H1 (cell line): ENCODE measurements around the gene ADARB2. TPM values are rescaled to one million over a fixed set of nuclear protein-coding genes. Genes with fewer than 3 reads are reported as not detected.

Experiments used
- CTCF ChIA-PET: fragments of 300-600 bp; sonication (Branson Sonifier 250); formaldehyde crosslinking; loops from one replicate; lab custom pipeline; 2021; ENCODE audit not compliant: partially characterized antibody; lab: Charles Lee
- POLR2A ChIA-PET: fragments of 300-600 bp; sonication (Branson Sonifier 250); formaldehyde crosslinking; loops from one replicate; lab custom pipeline; 2021; ENCODE audit warnings: inconsistent platforms; ENCODE audit not compliant: partially characterized antibody; lab: Charles Lee
- DNase-seq, 2 experiments: peaks; one replicate each; pipeline versions ENCODE4 v3.0.0 to v3.0.0-alpha.2; 2010 to 2022; ENCODE audit warnings: low spot score in 2 of 2, low read depth in 1 of 2, mixed read lengths in 1 of 2
- FAIRE-seq: peaks from 2 replicates; lab custom pipeline; 2011; peaks lifted over from hg19 to GRCh38; lab: Jason Lieb, UNC
- H2AFZ ChIP-seq: 2 replicates; pipeline ENCODE4 v1.8.1; 2012; ENCODE audit warnings: low read length, inconsistent platforms
- H2AK5ac ChIP-seq: 2 replicates; pipeline ENCODE4 v1.6.1; 2013; ENCODE audit warnings: low read depth, low read length
- H2BK120ac ChIP-seq: replicated peaks from 2 replicates; pipeline ENCODE3; 2013; ENCODE audit warnings: low read depth, low read length, inconsistent platforms
- H2BK12ac ChIP-seq: 2 replicates; pipeline ENCODE4 v1.6.1; 2013; ENCODE audit warnings: low read depth, low read length
- H2BK15ac ChIP-seq: 2 replicates; pipeline ENCODE4 v1.6.1; 2013; ENCODE audit warnings: low read length
- H2BK20ac ChIP-seq: 2 replicates; pipeline ENCODE4 v1.6.1; 2013; ENCODE audit warnings: low read length
- H2BK5ac ChIP-seq: 2 replicates; pipeline ENCODE4 v1.6.1; 2013; ENCODE audit warnings: low read depth, low read length
- H3K14ac ChIP-seq: 2 replicates; pipeline ENCODE4 v1.6.1; 2013; ENCODE audit warnings: inconsistent platforms; ENCODE audit not compliant: insufficient read length
- H3K18ac ChIP-seq: 2 replicates; pipeline ENCODE4 v1.6.1; 2013; ENCODE audit warnings: low read length; ENCODE audit errors: extremely low read depth
- H3K23ac ChIP-seq: 2 replicates; pipeline ENCODE4 v1.6.1; 2013; ENCODE audit warnings: inconsistent platforms; ENCODE audit not compliant: insufficient read length
- H3K23me2 ChIP-seq: 2 replicates; pipeline ENCODE4 v1.6.1; 2013; ENCODE audit warnings: low read depth, low read length
- H3K27ac ChIP-seq: 2 replicates; pipeline ENCODE4 v1.6.1; 2011; ENCODE audit warnings: low read depth, low read length, inconsistent platforms
- H3K27me3 ChIP-seq, 4 experiments: replicated peaks in 1 of 4; 1 replicate in 1 of 4; 2 replicates in 3 of 4; pipeline versions ENCODE4 v1.6.1 to v1.8.1; 2011 to 2013; ENCODE audit warnings: low read length in 3 of 4, mild to moderate bottlenecking in 3 of 4, inconsistent platforms in 2 of 4, mixed read lengths in 2 of 4, moderate library complexity in 1 of 4; ENCODE audit not compliant: control insufficient read depth in 3 of 4, insufficient read depth in 3 of 4; ENCODE audit errors: extremely low read depth in 1 of 4
- H3K36me3 ChIP-seq, 4 experiments: 2 replicates each; pipeline versions ENCODE4 v1.6.1 to v1.8.1; 2011 to 2013; ENCODE audit warnings: mild to moderate bottlenecking in 4 of 4, low read length in 3 of 4, moderate library complexity in 2 of 4, control low read depth in 1 of 4, inconsistent platforms in 1 of 4; ENCODE audit not compliant: insufficient read depth in 4 of 4, control insufficient read depth in 2 of 4
- H3K4ac ChIP-seq: replicated peaks from 2 replicates; pipeline ENCODE3; 2013; ENCODE audit warnings: low read length, low read depth, mixed read lengths, inconsistent platforms; ENCODE audit not compliant: insufficient read length
- H3K4me1 ChIP-seq, 4 experiments: replicated peaks in 1 of 4; 1 replicate in 1 of 4; 2 replicates in 3 of 4; pipeline versions ENCODE4 v1.6.1 to v1.8.1; 2011 to 2013; ENCODE audit warnings: low read length in 3 of 4, inconsistent platforms in 2 of 4, mixed read lengths in 1 of 4; ENCODE audit not compliant: insufficient read depth in 4 of 4, control insufficient read depth in 3 of 4
- H3K4me2 ChIP-seq, 2 experiments: 2 replicates each; pipeline versions ENCODE4 v1.6.1 to v1.8.1; 2011 to 2013; ENCODE audit warnings: low read depth in 2 of 2, low read length in 2 of 2, control low read depth in 1 of 2, inconsistent platforms in 1 of 2, mild to moderate bottlenecking in 1 of 2; ENCODE audit not compliant: insufficient read depth in 1 of 2
- H3K4me3 ChIP-seq, 4 experiments: fragments of 200-600, 300-600 bp in 1 of 4; sonication (generic), shearing (Covaris generic), sonication (Bioruptor Twin) in 1 of 4; 2 replicates each; pipeline versions ENCODE4 v1.5.1 to v1.8.1; 2011 to 2016; ENCODE audit warnings: low read length in 4 of 4, low read depth in 3 of 4, control low read depth in 2 of 4, inconsistent platforms in 2 of 4, mild to moderate bottlenecking in 2 of 4, mixed read lengths in 1 of 4, moderate library complexity in 1 of 4; ENCODE audit not compliant: insufficient read depth in 2 of 4; ENCODE audit errors: extremely low read depth in 1 of 4
- H3K56ac ChIP-seq: replicated peaks from 2 replicates; pipeline ENCODE3; 2013; ENCODE audit warnings: low read depth, mild to moderate bottlenecking, mixed read lengths, low read length, inconsistent platforms; ENCODE audit not compliant: insufficient read length
- H3K79me1 ChIP-seq: 2 replicates; pipeline ENCODE4 v1.6.1; 2013; ENCODE audit warnings: low read depth, low read length, control low read depth
- H3K79me2 ChIP-seq, 2 experiments: 2 replicates each; pipeline versions ENCODE4 v1.6.1 to v1.8.1; 2012 to 2013; ENCODE audit warnings: low read length in 2 of 2, mild to moderate bottlenecking in 2 of 2, inconsistent platforms in 1 of 2; ENCODE audit not compliant: insufficient read depth in 2 of 2, control insufficient read depth in 1 of 2
- H3K9ac ChIP-seq, 4 experiments: replicated peaks in 1 of 4; 1 replicate in 1 of 4; 2 replicates in 3 of 4; pipeline versions ENCODE4 v1.6.1 to v1.8.1; 2011 to 2013; ENCODE audit warnings: low read depth in 3 of 4, low read length in 3 of 4, control low read depth in 2 of 4, mild to moderate bottlenecking in 2 of 4, moderate library complexity in 2 of 4, inconsistent platforms in 1 of 4; ENCODE audit errors: extremely low read depth in 1 of 4
- H3K9me3 ChIP-seq, 2 experiments: 2 replicates each; pipeline versions ENCODE4 v1.6.1 to v1.8.1; 2012 to 2013; ENCODE audit warnings: mild to moderate bottlenecking in 2 of 2, moderate library complexity in 2 of 2, control low read depth in 1 of 2, inconsistent platforms in 1 of 2, low read depth in 1 of 2, low read length in 1 of 2, mixed read lengths in 1 of 2; ENCODE audit not compliant: insufficient read depth in 2 of 2
- H4K20me1 ChIP-seq, 2 experiments: replicated peaks in 1 of 2; 2 replicates each; pipeline versions ENCODE3 to v1.8.1; 2011 to 2013; ENCODE audit warnings: inconsistent platforms in 2 of 2, low read length in 2 of 2, mild to moderate bottlenecking in 1 of 2; ENCODE audit not compliant: insufficient read depth in 2 of 2, control insufficient read depth in 1 of 2
- H4K5ac ChIP-seq: 2 replicates; pipeline ENCODE4 v1.6.1; 2013; ENCODE audit warnings: low read length, low read depth, mixed read lengths, inconsistent platforms; ENCODE audit not compliant: insufficient read length
- H4K8ac ChIP-seq: 2 replicates; pipeline ENCODE4 v1.8.0; 2013; ENCODE audit warnings: mild to moderate bottlenecking, moderate library complexity, low read length, inconsistent platforms; ENCODE audit not compliant: insufficient read depth; ENCODE audit errors: extremely low read depth
- H4K91ac ChIP-seq: replicated peaks from 2 replicates; pipeline ENCODE3; 2013; ENCODE audit warnings: low read length, mixed read lengths, inconsistent platforms; ENCODE audit not compliant: insufficient read length
- CHD2 ChIP-seq: IDR thresholded peaks from 2 replicates; pipeline ENCODE4 v1.6.1; 2012; ENCODE audit warnings: low read length, improper control_type of control experiment
- CTCF ChIP-seq, 3 experiments: IDR thresholded peaks; 1 replicate in 2 of 3; 2 replicates in 1 of 3; pipeline versions ENCODE4 v1.5.1 to v1.6.1; 2011; ENCODE audit warnings: low read length in 3 of 3, mild to moderate bottlenecking in 3 of 3, inconsistent platforms in 2 of 3, low read depth in 1 of 3, moderate library complexity in 1 of 3; ENCODE audit not compliant: insufficient read depth in 1 of 3; ENCODE audit errors: control extremely low read depth in 1 of 3
- EP300 ChIP-seq, 2 experiments: IDR thresholded peaks; 1 replicate in 1 of 2; 2 replicates in 1 of 2; pipeline ENCODE4 v1.6.1; 2011 to 2012; ENCODE audit warnings: low read depth in 2 of 2, low read length in 2 of 2, mild to moderate bottlenecking in 2 of 2, borderline replicate concordance in 1 of 2, inconsistent platforms in 1 of 2, moderate library complexity in 1 of 2
- EZH2 ChIP-seq: fragments of 200-600 bp; sonication (generic); IDR thresholded peaks from 2 replicates; pipeline ENCODE4 v1.7.1; 2012; ENCODE audit warnings: low read depth, mild to moderate bottlenecking, moderate library complexity, low read length, inconsistent platforms; ENCODE audit not compliant: severe bottlenecking
- FOSL1 ChIP-seq: IDR thresholded peaks from 2 replicates; pipeline ENCODE4 v1.6.1; 2011; ENCODE audit warnings: mild to moderate bottlenecking, low read depth, low read length, moderate library complexity; ENCODE audit not compliant: insufficient read depth
- HDAC2 ChIP-seq, 2 experiments: fragments of 300-600 bp in 1 of 2; sonication (generic) in 1 of 2; IDR thresholded peaks; 2 replicates each; pipeline ENCODE4 v1.6.1; 2011 to 2012; ENCODE audit warnings: low read depth in 2 of 2, low read length in 2 of 2, mild to moderate bottlenecking in 2 of 2, moderate library complexity in 2 of 2, borderline replicate concordance in 1 of 2, inconsistent platforms in 1 of 2
- NRF1 ChIP-seq: IDR thresholded peaks from 2 replicates; pipeline ENCODE4 v1.6.1; 2011; ENCODE audit warnings: mild to moderate bottlenecking, low read depth, low read length, improper control_type of control experiment
- SAP30 ChIP-seq: fragments of 300-600 bp; sonication (generic); IDR thresholded peaks from 2 replicates; pipeline ENCODE4 v1.7.1; 2012; ENCODE audit warnings: low read length, moderate library complexity, mild to moderate bottlenecking, inconsistent platforms; ENCODE audit not compliant: insufficient read depth, insufficient replicate concordance
- SIN3A ChIP-seq, 2 experiments: IDR thresholded peaks in 1 of 2; conservative IDR thresholded peaks in 1 of 2; 2 replicates each; pipeline ENCODE4 v1.6.1; 2011 to 2012; ENCODE audit warnings: low read length in 2 of 2, improper control_type of control experiment in 1 of 2, low read depth in 1 of 2, mild to moderate bottlenecking in 1 of 2
- TAF7 ChIP-seq: optimal IDR thresholded peaks from 2 replicates; pipeline ENCODE3; 2011; ENCODE audit warnings: low read depth, mild to moderate bottlenecking, inconsistent platforms, low read length, moderate library complexity, borderline replicate concordance
- WGBS, 2 experiments: shearing (Covaris generic) in 1 of 2; methylation state at CpG; one replicate each; pipeline versions ENCODE4 v1.1.6 to v1.1.7; 2013 to 2015; ENCODE audit warnings: low lambda C conversion rate in 2 of 2, mixed read lengths in 2 of 2, inconsistent platforms in 1 of 2, low coverage in 1 of 2, missing lambda C conversion rate in 1 of 2; ENCODE audit not compliant: insufficient replicate concordance in 2 of 2, insufficient coverage in 1 of 2, insufficient read length in 1 of 2; ENCODE audit errors: extremely low coverage in 1 of 2, missing lambda C conversion rate in 1 of 2; 5-methylcytosine and 5-hydroxymethylcytosine counted together
- polyA plus RNA-seq, 7 experiments: library from polyadenylated mRNA; depleted of rRNA in 3 of 7; stranded (reverse) in 5 of 7; unstranded in 2 of 7; fragments of >200 nt in 5 of 7; fragments of 200-250 nt in 2 of 7; gene quantifications; 1 replicate in 5 of 7; 2 replicates in 1 of 7; 4 replicates in 1 of 7; pipeline versions ENCODE4 v1.2.1 to v1.2.3, GENCODE V29; 2011 to 2013; ENCODE audit warnings: missing spikeins in 2 of 7, mixed read lengths in 2 of 7
- total RNA-seq: library from RNA; stranded (reverse); fragmentation: NEBNext Ultra II Directional; extraction: Animal tissue kit (Norgen Biotek cat#: 25700); gene quantifications from 2 replicates; pipeline ENCODE4 v1.2.1, GENCODE V29; 2021

Gene ADARB2
- total and polyA plus RNA-seq, 2 of the 8 experiments (the other 6 are each of a cell fraction or from before 2014, with no cell fraction given), result 2.2 to 2.8 TPM

- POLR2A ChIA-PET, result no interaction called here
- no peaks in the 10 kb centered on the region; a peak in 1 of 4 replicates for H3K9me3 ChIP-seq
- no peak overlapping the region for H3K4me3 ChIP-seq
- H2BK15ac ChIP-seq, result peak overlapping the region; percentile 21; the same call in 1 of the 2 replicates
- H2BK12ac ChIP-seq, result no peak overlapping the region
- no peak overlapping the region for H3K4me2 ChIP-seq
- H3K23me2 ChIP-seq, result peaks cover 7% of the 10 kb centered on the region; the same call in 1 of the 2 replicates
- peaks cover 0 to 3% (median 2%) of the 10 kb centered on the region in 4 experiments; a peak in 5 of 7 replicates for H3K4me1 ChIP-seq
- H4K20me1 ChIP-seq, result no peaks in the 10 kb centered on the region
- H2BK120ac ChIP-seq, result no peak overlapping the region
- H2AFZ ChIP-seq, result no peak overlapping the region
- no peak overlapping the region for H4K91ac ChIP-seq
- no peaks in the 10 kb centered on the region for H3K36me3 ChIP-seq
- H3K27me3 ChIP-seq, result peaks cover 0 to 10% (median 2%) of the 10 kb centered on the region in 4 experiments; a peak in 5 of 7 replicates
- H4K8ac ChIP-seq, result no peak overlapping the region; the same call in 1 of the 2 replicates
- no peaks in the 10 kb centered on the region for H3K79me2 ChIP-seq
- no peak overlapping the region for H4K5ac ChIP-seq
- 90% methylated on average over 10 of the region's 10 CpGs; no CpG with 5 or more reads in 1 of the 2 experiments for WGBS, 2 experiments
- no peak overlapping the region for H3K56ac ChIP-seq
- H3K18ac ChIP-seq, result no peak overlapping the region
- no peak overlapping the region for H3K23ac ChIP-seq
- no peak overlapping the region for H2BK5ac ChIP-seq
- CTCF ChIA-PET, result no interaction called here
- no peak overlapping the region for H3K4ac ChIP-seq
- no peak overlapping the region for H2AK5ac ChIP-seq
- no peak overlapping the region for H2BK20ac ChIP-seq
- H3K27ac ChIP-seq, result no peak overlapping the region
- no peaks in the 10 kb centered on the region; the same call in 1 of the 2 replicates for H3K79me1 ChIP-seq
- DNase-seq (no peak), FAIRE-seq (no peak)
- no peak overlapping the region for H3K14ac ChIP-seq
- no peak overlapping the region for H3K9ac ChIP-seq
- no peak for TF ChIP-seq SIN3A (conservative IDR thresholded peaks at IDR 0.05 in 1 of 2, IDR thresholded peaks at IDR 0.05 in 1 of 2; ENCODE audit: low read depth in 1 of 2, low read length in 2 of 2)
- TF ChIP-seq HDAC2 (IDR thresholded peaks at IDR 0.05; ENCODE audit: borderline replicate concordance in 1 of 2, low read depth in 2 of 2, low read length in 2 of 2), result no peak
- no peak for TF ChIP-seq FOSL1
- no peak for TF ChIP-seq CTCF (IDR thresholded peaks at IDR 0.05; ENCODE audit: control extremely low read depth in 1 of 3, insufficient read depth in 1 of 3, low read depth in 1 of 3, low read length in 3 of 3)
- TF ChIP-seq CHD2, result no peak
- TF ChIP-seq TAF7, result no peak
- TF ChIP-seq NRF1, result no peak
- no peak for TF ChIP-seq SAP30
- no peak for TF ChIP-seq EP300 (IDR thresholded peaks at IDR 0.05; ENCODE audit: borderline replicate concordance in 1 of 2, low read depth in 2 of 2, low read length in 2 of 2)
- no peak for TF ChIP-seq EZH2
These were observed 319.8 kb downstream of the ADARB2 start for GRCh38 chr10:1417574-1417973.
